Dermis blood vessel endothelial cell (primary cell): ENCODE results near the gene MPST. TPM values are rescaled to one million over a fixed set of nuclear protein-coding genes. Genes with fewer than 3 reads are reported as not detected.
"Not testable (repeated sequence)": the region's sequence is repeated elsewhere in the genome, so short reads cannot be mapped to it uniquely, and the experiment has no call there.

ENCODE experiments used
- DNase-seq: peaks from one replicate; pipeline ENCODE4 v3.0.0; 2010
- total RNA-seq: library from RNA; depleted of rRNA; stranded (reverse); fragments of >200 nt; gene quantifications from 2 replicates; pipeline ENCODE4 v1.2.3, GENCODE V29; 2014

MPST gene
- total RNA-seq, 1 donor from 2014 or later, result 175 TPM

DNA sequence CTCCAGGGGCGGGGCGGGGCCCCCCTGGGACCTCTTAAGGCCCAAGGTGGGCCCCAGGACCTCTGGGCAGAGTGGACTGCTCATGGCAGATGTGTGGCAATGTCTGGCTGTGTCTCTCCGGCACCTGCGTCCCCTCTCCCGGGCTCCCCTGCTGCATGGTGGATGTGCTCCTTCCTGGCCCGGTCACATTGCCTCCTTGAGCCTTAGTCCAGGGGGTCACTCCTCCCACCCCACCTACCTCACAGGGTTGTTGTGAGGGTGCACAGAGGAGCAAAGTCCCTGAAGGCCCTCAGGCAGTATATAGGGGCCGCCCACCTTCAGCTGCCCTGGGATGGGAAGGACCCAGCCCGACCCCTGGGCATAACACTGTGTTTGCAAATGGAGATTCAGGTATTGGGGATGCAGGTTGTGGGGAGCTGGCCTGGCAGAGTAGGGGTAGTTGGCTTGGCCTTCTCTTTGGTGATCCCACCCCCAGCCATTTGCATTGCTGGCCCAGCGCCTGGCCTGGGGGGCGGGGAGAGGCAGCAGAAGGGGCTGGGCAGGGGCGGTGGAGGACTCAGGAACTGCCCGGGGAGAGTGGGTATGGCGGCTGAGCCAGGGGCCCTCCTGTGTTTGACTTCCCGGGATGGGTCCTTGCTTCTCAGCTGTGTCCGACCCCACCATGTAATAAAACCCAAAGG lies 43.3 kb downstream of the MPST start:
- no peak for DNase-seq

GRCh38 chr22:37063431-37064420 lies 44.2 kb downstream of the MPST start:
- no peak for DNase-seq

- DNase-seq, result no peak
Observed at GRCh38 chr22:37064553-37064952, 45.0 kb downstream of the MPST start.

- DNase-seq, result no peak
Observed at GRCh38 chr22:37065180-37065579, 45.6 kb downstream of the MPST start.

DNA sequence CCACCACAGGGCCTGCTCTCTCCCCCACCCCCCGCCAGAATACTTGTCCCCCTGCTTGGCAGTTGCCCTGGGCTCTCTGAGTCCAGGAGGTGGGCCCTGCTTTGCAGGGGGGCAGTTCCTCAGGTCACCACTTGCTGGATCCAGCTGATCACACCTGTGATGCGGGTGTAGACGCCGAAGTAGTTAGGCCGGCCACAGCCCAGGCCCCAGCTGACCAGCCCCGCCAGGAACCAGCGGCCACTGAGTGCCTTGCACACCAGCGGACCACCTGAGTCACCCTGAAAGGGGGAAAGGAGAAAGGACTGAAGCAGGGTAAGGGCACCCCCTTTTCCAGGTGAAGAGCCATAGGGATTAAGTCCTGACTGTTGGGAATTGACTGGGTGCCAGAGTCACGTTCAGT lies 46.4 kb downstream of the MPST start:
- no peak for DNase-seq

- DNase-seq, result no peak
Observed at GRCh38 chr22:37067428-37067827, 47.9 kb downstream of the MPST start.

GRCh38 chr22:37068859-37069258 lies 49.3 kb downstream of the MPST start:
- DNase-seq, result no peak

DNA sequence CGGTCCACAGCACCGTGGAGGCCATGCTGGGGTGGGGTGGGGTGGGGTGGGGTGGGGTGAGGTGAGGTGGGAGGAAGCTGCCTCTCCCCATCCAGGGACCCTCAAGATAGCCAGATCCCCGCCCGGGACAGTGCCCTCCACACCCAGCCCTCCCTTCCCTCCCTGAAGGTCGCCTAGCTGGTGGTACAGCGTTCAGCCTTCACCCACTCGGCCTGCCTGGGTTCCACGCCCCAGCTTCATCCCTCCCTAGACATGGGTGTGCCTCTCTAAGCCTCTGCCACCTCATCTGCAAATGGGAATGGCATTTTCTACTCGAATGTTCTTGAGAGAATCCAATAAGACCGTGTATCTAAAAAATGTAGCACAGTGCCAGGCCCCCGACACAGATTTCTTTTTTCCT lies 49.8 kb downstream of the MPST start:
- no peak for DNase-seq

- DNase-seq, result no peak
Observed at GRCh38 chr22:37069719-37070118, 50.2 kb downstream of the MPST start.

DNA sequence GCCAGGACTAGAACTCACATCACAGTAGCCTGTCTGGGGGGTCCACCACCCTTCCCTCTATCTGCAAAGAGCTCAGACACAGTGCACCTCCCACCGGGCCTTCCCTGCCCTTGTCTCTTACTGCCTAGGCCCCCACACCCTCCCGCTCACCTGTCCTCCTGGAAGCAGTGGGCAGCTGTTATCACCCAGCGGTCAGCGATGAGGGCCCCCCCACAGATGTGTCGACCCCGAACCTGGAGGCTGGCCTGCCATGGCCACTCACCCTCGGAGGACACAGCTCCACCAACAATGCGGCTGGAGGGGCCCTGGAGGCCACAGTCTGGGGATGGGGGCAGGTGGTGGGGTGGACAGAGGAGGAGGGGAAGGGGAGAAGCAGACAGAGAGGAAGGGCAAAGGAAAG lies 50.8 kb downstream of the MPST start:
- DNase-seq, result no peak

- no peak for DNase-seq
Observed at GRCh38 chr22:37070744-37071143, 51.2 kb downstream of the MPST start.

DNA sequence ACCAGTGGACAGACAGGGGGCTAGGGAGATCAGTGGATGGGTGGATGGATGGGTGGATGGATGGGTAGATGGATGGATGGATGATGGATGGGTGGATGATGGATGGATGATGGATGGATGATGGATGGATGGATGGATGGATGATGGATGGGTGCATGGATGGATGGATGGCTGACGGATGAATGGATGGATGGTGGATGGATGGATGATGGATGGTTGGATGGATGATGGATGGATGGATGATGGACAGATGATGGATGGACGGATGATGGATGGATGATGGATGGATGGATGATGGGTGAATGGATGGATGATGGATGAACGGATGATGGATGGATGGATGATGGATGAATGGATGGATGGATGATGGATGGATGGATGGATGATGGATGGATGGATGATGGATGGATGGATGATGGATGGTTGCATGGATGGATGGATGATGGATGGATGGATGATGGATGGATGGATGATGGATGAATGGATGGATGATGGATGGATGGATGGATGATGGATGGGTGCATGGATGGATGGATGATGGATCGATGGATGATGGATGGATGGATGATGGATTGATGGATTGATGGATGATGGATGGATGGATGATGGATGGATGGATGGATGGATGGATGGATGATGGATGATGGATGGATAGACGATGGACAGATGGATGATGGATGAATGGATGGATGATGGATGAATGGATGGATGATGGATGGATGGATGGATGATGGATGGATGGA lies 52.5 kb downstream of the MPST start:
- not testable (repeated sequence) for DNase-seq

GRCh38 chr22:37072673-37073072 lies 53.1 kb downstream of the MPST start:
- no peak for DNase-seq

DNA sequence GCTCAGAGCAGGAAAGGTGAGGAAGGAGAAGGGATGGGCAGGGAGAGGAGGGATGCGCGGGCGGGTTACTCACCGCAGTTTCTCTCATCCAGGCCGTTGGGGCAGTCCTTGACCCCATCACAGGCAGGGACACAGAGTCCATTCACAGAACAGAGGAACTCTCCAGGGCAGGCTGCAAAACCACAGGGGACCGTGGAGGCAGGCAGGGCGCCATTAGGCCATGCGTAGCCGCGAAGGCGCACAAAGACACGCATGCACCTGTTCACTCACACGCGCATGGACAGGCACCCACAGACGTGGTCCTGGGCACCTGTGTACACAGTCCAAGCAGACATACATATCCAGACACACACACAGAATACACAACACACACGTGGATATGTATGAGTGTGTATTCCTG lies 55.0 kb downstream of the MPST start:
- no peak for DNase-seq

DNA sequence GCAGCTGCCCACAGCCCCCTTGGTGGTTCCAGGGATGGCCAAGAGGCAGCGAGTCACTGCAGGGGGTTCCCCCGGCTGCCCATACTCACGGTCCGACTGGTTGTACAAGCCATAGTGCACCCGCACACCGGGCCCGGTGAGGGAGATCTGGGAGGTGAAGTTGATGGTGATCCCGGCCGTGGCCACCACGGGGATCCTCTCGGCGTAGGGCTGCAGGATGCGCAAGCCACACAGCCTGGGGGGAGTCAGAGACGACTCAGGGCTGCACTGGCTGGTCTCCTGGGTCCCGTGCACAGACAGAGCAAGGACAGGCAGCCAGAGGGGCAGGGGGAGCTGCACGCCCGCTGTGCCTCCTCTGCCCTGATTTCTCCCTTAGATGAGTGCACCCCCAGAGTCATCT lies 55.5 kb downstream of the MPST start:
- no peak for DNase-seq

DNA sequence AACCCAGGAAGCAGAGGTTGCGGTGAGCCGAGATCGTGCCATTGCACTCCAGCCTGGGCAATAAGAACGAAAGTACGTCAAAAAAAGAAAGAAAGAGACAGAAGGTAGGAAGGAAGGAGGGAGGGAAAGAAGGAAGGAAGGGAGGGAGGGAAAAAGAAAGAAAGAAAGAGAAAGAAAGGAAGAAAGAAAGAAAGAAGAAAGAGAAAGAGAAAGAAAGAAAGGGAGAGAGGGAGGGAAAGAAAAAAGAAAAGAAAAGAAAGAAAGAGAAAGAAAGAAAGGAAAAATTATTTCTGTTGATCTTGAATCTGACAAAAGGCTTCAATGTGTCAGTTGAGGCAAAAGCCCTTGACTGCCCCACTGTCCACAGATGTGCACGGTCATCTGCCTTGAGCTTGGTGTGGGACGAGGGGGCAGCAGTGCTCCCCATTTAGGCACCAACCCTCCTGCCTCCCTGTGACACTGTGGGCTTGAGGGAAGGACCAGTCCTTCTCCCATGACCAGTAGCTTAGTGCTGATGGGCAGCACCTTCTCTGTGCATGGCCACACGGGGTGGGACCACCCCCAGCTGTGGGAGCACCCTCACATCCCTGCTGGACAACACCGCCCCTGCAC lies 56.4 kb downstream of the MPST start:
- DNase-seq, result no peak

GRCh38 chr22:37077802-37078448 lies 58.4 kb downstream of the MPST start:
- peak; percentile 73 for DNase-seq

DNA sequence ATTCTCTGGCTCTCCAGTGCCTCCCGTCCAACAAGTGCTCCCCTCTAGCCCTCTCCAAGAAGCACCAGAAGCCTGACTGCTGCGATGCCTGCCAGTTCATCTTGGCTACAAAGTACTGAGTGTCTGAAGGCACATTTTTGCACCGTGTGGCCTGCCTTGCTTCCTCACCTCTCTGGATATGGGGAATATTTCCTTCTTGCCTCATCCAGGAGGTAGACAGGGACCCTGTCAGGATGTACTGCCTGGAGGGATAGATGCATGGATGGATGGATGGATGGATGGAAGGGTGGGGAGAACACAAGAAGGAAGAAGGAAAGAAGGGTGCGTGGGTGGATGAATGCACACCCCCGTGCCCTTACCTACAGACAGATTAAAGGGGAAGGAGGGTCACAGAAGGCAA lies 59.6 kb downstream of the MPST start:
- DNase-seq, result no peak
